GM23248 (cell line): Measurements from ENCODE around the gene SLC35F3.

Experiments used
- EZH2 ChIP-seq: fragments of 200-600 bp; sonication (generic); IDR thresholded peaks from 2 replicates; pipeline ENCODE4 v1.6.1; 2018; ENCODE audit warnings: antibody characterized with exemption, mild to moderate bottlenecking; ENCODE audit not compliant: insufficient read depth, poor library complexity, severe bottlenecking
- EZH2phosphoT487 ChIP-seq: fragments of 200-600 bp; sonication (generic); IDR thresholded peaks from 2 replicates; pipeline ENCODE4 v1.6.1; 2018; ENCODE audit warnings: antibody characterized with exemption, moderate library complexity, mild to moderate bottlenecking, low read depth; ENCODE audit not compliant: insufficient read depth

DNA sequence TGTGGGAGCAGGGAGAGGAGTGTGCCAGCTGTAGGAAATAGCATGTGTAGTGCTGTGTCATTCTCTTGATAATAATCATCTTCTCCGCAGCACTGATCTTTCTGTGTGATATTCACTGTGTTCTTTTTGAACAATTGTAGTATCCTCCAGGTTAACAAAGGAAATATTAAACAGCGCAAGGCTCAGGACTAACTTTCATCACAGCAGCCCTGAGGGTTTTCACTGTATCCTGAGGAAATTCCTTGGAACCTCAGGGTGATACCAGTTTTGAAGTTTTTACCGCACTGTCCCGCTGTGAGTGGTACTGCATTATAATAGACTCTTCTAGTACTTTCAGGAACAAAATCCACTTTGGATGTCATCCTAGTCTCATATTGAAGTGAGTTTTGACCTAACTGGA lies 240.4 kb downstream of the SLC35F3 start:
- TF ChIP-seq EZH2 (no peak), EZH2phosphoT487 (no peak)
